ENCODE data around the gene BPIFA1. TPM values are rescaled to one million over a fixed set of nuclear protein-coding genes. Genes with fewer than 3 reads are reported as not detected.

Gene BPIFA1
- total RNA-seq, 1 experiment from 2014 or later: not detected

DNA sequence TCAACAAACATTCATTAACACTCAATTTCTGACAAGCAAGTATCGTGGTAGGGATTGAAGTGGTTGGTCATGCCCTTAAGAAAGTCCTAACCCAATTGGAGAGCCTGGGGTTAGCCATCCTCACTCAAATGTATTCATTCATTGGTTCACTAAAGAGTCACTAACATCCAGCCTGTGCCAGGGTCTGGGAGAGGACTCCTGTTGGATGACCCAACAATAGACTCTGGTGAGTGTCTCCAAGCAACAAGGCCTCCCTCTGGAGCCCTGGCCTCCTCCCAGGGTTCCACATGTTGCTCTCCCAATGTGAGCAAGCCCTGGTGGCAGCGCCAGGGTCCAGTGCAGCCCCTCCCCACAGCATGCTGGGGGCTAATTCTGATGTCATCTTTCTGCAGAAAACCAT, 18.7 kb upstream of the BPIFA1 start, which contains the start of gene BPIFA3:
Gene BPIFA3 (plus strand): TSS at position 301 of the 400 bp plus-strand sequence. CDS start 185 bp downstream, outside the sequence.
- peaks cover 88% of the 10 kb centered on the region for H3K27me3 Mint-ChIP-seq (ENCODE audit: insufficient read depth, unreplicated experiment)
- BruUV-seq (replicated peaks): no TSS peak
- H3K9me3 Mint-ChIP-seq (ENCODE audit: unreplicated experiment): no peaks in the 10 kb centered on the region
- H3K27ac Mint-ChIP-seq (ENCODE audit: low read depth, unreplicated experiment): no peak within 1 kb of the TSS
- H3K4me1 Mint-ChIP-seq (ENCODE audit: insufficient read depth, unreplicated experiment): no peaks in the 10 kb centered on the region
- CTCF ChIA-PET: no interaction called here
- H3K4me3 Mint-ChIP-seq (ENCODE audit: unreplicated experiment): no peak within 1 kb of the TSS
- no peak for DNase-seq (ENCODE audit: unreplicated experiment)
- POLR2A ChIA-PET: no interaction called here
- TF ChIP-seq, protein P1, sequence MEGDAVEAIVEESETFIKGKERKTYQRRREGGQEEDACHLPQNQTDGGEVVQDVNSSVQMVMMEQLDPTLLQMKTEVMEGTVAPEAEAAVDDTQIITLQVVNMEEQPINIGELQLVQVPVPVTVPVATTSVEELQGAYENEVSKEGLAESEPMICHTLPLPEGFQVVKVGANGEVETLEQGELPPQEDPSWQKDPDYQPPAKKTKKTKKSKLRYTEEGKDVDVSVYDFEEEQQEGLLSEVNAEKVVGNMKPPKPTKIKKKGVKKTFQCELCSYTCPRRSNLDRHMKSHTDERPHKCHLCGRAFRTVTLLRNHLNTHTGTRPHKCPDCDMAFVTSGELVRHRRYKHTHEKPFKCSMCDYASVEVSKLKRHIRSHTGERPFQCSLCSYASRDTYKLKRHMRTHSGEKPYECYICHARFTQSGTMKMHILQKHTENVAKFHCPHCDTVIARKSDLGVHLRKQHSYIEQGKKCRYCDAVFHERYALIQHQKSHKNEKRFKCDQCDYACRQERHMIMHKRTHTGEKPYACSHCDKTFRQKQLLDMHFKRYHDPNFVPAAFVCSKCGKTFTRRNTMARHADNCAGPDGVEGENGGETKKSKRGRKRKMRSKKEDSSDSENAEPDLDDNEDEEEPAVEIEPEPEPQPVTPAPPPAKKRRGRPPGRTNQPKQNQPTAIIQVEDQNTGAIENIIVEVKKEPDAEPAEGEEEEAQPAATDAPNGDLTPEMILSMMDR (IDR thresholded peaks at IDR 0.05; ENCODE audit: unreplicated experiment): no peak
- H3K36me3 Mint-ChIP-seq (ENCODE audit: insufficient read depth, unreplicated experiment): no peaks in the 10 kb centered on the region
- intact Hi-C loops (cut with micrococcal nuclease): no loop called here

DNA sequence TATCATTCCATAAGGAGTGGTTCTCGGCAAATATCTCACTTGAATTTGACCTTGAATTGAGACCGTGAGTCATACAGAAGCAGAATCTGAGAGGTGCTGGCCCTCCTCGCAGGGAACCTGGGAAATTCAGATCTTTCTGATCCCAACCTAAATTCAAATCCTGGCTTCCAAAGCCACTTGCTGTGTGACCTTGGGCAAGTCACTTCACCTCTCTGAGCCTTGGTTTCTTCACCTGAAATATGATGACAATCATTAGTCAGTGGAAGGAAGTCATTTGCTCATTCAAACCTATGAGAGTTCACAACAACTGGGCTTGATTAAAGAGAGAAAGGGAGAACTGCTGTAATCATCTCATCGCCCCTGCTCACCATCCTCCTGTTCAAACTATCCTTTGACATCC, 11.4 kb upstream of the BPIFA1 start:
- ChIA-PET POLR2A (no interaction called here), CTCF (no interaction called here)
- intact Hi-C loops (cut with micrococcal nuclease): no loop called here
- Mint-ChIP-seq H3K36me3 (ENCODE audit: insufficient read depth, unreplicated experiment) (no peaks in the 10 kb centered on the region), H3K27me3 (ENCODE audit: insufficient read depth, unreplicated experiment) (peaks cover 65% of the 10 kb centered on the region), H3K4me1 (ENCODE audit: insufficient read depth, unreplicated experiment) (no peaks in the 10 kb centered on the region), H3K4me3 (ENCODE audit: unreplicated experiment) (no peak overlapping the region), H3K27ac (ENCODE audit: low read depth, unreplicated experiment) (no peak overlapping the region), H3K9me3 (ENCODE audit: unreplicated experiment) (peaks cover 8% of the 10 kb centered on the region)
- TF ChIP-seq, protein P1 (IDR thresholded peaks at IDR 0.05; ENCODE audit: unreplicated experiment): no peak
- no TSS peak for BruUV-seq (replicated peaks)
- DNase-seq (ENCODE audit: unreplicated experiment): no peak

DNA sequence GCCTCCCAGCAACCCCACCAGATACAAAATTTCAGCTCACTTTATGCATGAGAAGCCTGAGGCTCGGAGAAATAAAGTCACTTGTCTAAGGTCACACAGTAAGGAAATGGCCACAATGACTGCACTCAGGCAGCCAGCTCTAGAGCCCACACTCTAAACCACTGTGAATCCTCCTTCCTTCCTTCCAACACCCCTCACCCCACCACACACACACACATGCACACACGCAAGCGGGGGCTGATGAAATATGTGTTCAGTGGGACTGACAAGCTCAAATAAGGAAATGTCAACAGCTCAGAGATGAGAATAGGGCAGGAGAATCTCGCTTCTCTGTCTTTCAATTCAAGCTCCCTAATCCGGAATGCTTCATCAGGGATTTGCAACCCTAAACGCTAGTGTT, 6.0 kb upstream of the BPIFA1 start:
- peaks cover 77% of the 10 kb centered on the region for H3K27me3 Mint-ChIP-seq (ENCODE audit: insufficient read depth, unreplicated experiment)
- H3K27ac Mint-ChIP-seq (ENCODE audit: low read depth, unreplicated experiment): no peak overlapping the region
- intact Hi-C loops (cut with micrococcal nuclease): no loop called here
- H3K4me3 Mint-ChIP-seq (ENCODE audit: unreplicated experiment): no peak overlapping the region
- H3K36me3 Mint-ChIP-seq (ENCODE audit: insufficient read depth, unreplicated experiment): no peaks in the 10 kb centered on the region
- no peak for DNase-seq (ENCODE audit: unreplicated experiment)
- CTCF ChIA-PET: interaction anchor here (0.5 to 0.8 kb wide), 4 partner anchors 229 to 1384 kb away, joined by 3 read pairs; no protein-coding TSS in a partner anchor
- POLR2A ChIA-PET: no interaction called here
- BruUV-seq (replicated peaks): no TSS peak
- TF ChIP-seq, protein P1 (IDR thresholded peaks at IDR 0.05; ENCODE audit: unreplicated experiment): no peak
- H3K9me3 Mint-ChIP-seq (ENCODE audit: unreplicated experiment): peaks cover 8% of the 10 kb centered on the region
- H3K4me1 Mint-ChIP-seq (ENCODE audit: insufficient read depth, unreplicated experiment): no peaks in the 10 kb centered on the region

GRCh38 chr20:33231237-33231636, 4.6 kb upstream of the BPIFA1 start:
- Mint-ChIP-seq H3K9me3 (ENCODE audit: unreplicated experiment) (no peaks in the 10 kb centered on the region), H3K27ac (ENCODE audit: low read depth, unreplicated experiment) (no peak overlapping the region), H3K27me3 (ENCODE audit: insufficient read depth, unreplicated experiment) (peaks cover 74% of the 10 kb centered on the region), H3K36me3 (ENCODE audit: insufficient read depth, unreplicated experiment) (no peaks in the 10 kb centered on the region), H3K4me1 (ENCODE audit: insufficient read depth, unreplicated experiment) (no peaks in the 10 kb centered on the region), H3K4me3 (ENCODE audit: unreplicated experiment) (no peak overlapping the region)
- POLR2A ChIA-PET: no interaction called here
- CTCF ChIA-PET: interaction anchor here (0.6 to 0.8 kb wide), 3 partner anchors 19 to 790 kb away, joined by 3 to 5 read pairs (median 4); no protein-coding TSS in a partner anchor
- no TSS peak for BruUV-seq (replicated peaks)
- TF ChIP-seq, protein P1 (IDR thresholded peaks at IDR 0.05; ENCODE audit: unreplicated experiment): no peak
- DNase-seq (ENCODE audit: unreplicated experiment): no peak
- intact Hi-C loops (cut with micrococcal nuclease): no loop called here
